Right atrium auricular region (tissue), 2 donors: Measurements from ENCODE around the gene ANKS1B. TPM values are rescaled to one million over a fixed set of nuclear protein-coding genes. Genes with fewer than 3 reads are reported as not detected.

ENCODE experiments used
- DNase-seq: peaks from one replicate; pipeline ENCODE4 v3.0.0-alpha.2; 2019; ENCODE audit warnings: low spot score
- H3K27ac ChIP-seq, 2 donors: fragments of 200-600 bp; sonication (generic); 1 replicate in 1 of 2; 2 replicates in 1 of 2; pipeline ENCODE4 v1.5.1; 2016 to 2019
- H3K27me3 ChIP-seq, 2 donors: fragments of 200-600 bp; sonication (generic); one replicate each; pipeline versions ENCODE4 v1.5.1 to v1.6.0; 2017 to 2019
- H3K36me3 ChIP-seq: fragments of 200-600 bp; sonication (generic); one replicate; pipeline ENCODE4 v1.5.1; 2016
- H3K4me1 ChIP-seq, 2 donors: fragments of 200-600 bp; sonication (generic); one replicate each; pipeline versions ENCODE4 v1.5.1 to v1.6.0; 2017 to 2019
- H3K4me3 ChIP-seq, 2 donors: fragments of 200-600 bp; sonication (generic); 1 replicate in 1 of 2; 2 replicates in 1 of 2; pipeline ENCODE4 v1.5.1; 2017 to 2019; ENCODE audit warnings: mild to moderate bottlenecking in 1 of 2, moderate library complexity in 1 of 2
- H3K9me3 ChIP-seq, 2 donors: fragments of 200-600 bp; sonication (generic); one replicate each; pipeline ENCODE4 v1.5.1; 2019
- total RNA-seq, 2 donors: library from RNA; depleted of rRNA; stranded (reverse); fragments of >200 nt; gene quantifications; one replicate each; pipeline ENCODE4 v1.1.0, GENCODE V29; 2016
- TF ChIP-seq, protein P1 (sequence below), 2 donors: fragments of 200-600 bp; sonication (generic); IDR thresholded peaks; one replicate each; pipeline ENCODE4 v1.5.1; 2019; ENCODE audit warnings: antibody characterized with exemption in 2 of 2

Gene ANKS1B
- total RNA-seq, 2 donors from 2014 or later = 2.4 to 3.1 TPM

DNA sequence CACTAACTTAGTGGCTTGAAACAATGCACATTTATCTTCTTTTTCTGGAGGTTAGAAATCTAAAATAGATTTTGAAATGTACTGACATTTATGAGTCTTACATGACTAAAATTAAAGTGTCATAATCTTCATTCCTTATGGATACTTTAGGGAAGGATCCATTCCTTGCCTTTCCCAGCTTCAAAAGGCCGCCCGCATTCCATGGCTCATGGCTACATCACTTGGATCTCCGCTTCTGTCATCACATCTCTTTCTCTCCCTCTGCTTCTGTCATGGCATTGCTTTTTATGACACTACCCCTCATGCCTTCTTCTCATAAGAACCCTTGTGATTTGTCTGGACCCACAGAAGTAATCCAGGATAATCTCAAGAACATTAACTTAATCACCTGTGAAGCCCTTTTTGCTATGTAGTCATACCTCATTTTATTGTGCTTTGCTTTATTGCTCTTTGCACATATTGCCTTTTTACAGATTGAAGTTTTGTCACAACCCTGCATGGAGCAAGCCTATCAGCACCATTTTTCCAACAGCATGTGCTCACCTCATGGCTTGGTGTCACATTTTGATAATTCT lies 270.7 kb downstream of the ANKS1B start:
- TF ChIP-seq, protein P1, sequence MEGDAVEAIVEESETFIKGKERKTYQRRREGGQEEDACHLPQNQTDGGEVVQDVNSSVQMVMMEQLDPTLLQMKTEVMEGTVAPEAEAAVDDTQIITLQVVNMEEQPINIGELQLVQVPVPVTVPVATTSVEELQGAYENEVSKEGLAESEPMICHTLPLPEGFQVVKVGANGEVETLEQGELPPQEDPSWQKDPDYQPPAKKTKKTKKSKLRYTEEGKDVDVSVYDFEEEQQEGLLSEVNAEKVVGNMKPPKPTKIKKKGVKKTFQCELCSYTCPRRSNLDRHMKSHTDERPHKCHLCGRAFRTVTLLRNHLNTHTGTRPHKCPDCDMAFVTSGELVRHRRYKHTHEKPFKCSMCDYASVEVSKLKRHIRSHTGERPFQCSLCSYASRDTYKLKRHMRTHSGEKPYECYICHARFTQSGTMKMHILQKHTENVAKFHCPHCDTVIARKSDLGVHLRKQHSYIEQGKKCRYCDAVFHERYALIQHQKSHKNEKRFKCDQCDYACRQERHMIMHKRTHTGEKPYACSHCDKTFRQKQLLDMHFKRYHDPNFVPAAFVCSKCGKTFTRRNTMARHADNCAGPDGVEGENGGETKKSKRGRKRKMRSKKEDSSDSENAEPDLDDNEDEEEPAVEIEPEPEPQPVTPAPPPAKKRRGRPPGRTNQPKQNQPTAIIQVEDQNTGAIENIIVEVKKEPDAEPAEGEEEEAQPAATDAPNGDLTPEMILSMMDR (IDR thresholded peaks at IDR 0.05) = no peak
- H3K9me3 ChIP-seq = peaks cover 0 to 15% of the 10 kb centered on the region in 2 donors
- no peaks in the 10 kb centered on the region for H3K4me1 ChIP-seq
- DNase-seq = no peak
- H3K27me3 ChIP-seq = no peaks in the 10 kb centered on the region
- no peak overlapping the region for H3K27ac ChIP-seq
- H3K36me3 ChIP-seq = no peaks in the 10 kb centered on the region
- H3K4me3 ChIP-seq = no peak overlapping the region

DNA sequence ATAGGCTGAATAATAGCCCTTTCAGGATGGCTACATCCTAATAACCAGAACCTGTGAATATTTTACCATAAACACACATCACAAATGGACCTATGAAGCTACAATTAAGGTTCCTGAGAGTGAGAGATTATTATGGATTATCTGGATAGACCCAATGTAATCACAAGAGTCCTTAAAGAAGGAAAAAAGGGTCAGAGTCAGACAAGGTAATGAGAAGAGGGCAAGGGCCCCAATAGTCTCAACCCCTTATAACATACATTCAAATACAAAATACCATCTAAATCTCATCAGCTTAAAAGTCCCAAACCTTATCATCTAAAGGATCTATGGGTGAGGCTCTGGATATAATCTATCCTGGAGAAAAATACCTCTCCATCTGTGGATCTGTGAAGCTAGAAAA lies 272.5 kb downstream of the ANKS1B start:
- Histone ChIP-seq H3K36me3 (no peaks in the 10 kb centered on the region), H3K4me1 (no peaks in the 10 kb centered on the region), H3K9me3 (peaks cover 0 to 15% of the 10 kb centered on the region in 2 donors), H3K4me3 (no peak overlapping the region), H3K27me3 (no peaks in the 10 kb centered on the region), H3K27ac (no peak overlapping the region)
- TF ChIP-seq, protein P1 (IDR thresholded peaks at IDR 0.05) = no peak
- no peak for DNase-seq

DNA sequence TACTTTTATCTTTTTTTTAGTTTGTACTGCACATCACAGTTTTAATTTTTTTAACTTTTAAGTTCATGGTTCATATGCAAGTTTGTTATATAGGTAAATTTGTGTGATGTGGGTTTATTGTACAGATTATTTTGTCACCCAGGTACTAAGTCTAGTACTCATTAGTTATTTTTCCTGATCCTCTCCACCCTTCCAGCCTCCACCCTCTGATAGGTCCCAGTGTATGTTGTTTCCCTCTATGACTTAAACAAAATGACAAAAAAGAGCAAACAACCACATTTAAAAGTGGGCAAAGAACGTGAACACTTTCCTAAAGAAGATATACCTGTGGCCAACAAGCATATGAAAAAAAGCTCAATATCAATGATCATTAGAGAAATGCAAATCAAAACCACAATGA lies 273.5 kb downstream of the ANKS1B start:
- no peaks in the 10 kb centered on the region for H3K36me3 ChIP-seq
- TF ChIP-seq, protein P1 (IDR thresholded peaks at IDR 0.05) = no peak
- peaks cover 0 to 15% of the 10 kb centered on the region in 2 donors for H3K9me3 ChIP-seq
- no peak overlapping the region for H3K4me3 ChIP-seq
- H3K27me3 ChIP-seq = no peaks in the 10 kb centered on the region
- no peak for DNase-seq
- H3K27ac ChIP-seq = no peak overlapping the region
- H3K4me1 ChIP-seq = no peaks in the 10 kb centered on the region

DNA sequence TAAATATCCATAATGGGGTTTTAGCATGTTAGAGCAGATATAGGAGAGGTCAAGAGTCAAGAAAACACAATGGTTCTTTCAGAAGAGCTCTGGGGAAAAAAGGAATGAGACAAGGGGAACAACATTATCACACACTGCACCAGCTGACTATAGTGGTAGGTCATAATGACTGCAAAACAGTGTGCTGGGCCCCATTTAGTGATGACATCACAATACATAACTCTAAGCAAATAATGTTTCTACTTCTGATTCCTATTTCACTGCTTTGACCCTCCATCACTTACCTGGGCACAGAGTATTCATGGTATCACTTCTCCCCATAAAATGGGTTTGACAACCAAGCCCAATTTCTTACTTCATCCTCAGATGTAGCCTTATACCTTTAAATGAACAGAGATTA lies 275.1 kb downstream of the ANKS1B start:
- TF ChIP-seq, protein P1 (IDR thresholded peaks at IDR 0.05) = no peak
- Histone ChIP-seq H3K27me3 (no peaks in the 10 kb centered on the region), H3K4me3 (no peak overlapping the region), H3K4me1 (no peaks in the 10 kb centered on the region), H3K36me3 (no peaks in the 10 kb centered on the region), H3K27ac (no peak overlapping the region), H3K9me3 (peaks cover 0 to 15% of the 10 kb centered on the region in 2 donors)
- no peak for DNase-seq

DNA sequence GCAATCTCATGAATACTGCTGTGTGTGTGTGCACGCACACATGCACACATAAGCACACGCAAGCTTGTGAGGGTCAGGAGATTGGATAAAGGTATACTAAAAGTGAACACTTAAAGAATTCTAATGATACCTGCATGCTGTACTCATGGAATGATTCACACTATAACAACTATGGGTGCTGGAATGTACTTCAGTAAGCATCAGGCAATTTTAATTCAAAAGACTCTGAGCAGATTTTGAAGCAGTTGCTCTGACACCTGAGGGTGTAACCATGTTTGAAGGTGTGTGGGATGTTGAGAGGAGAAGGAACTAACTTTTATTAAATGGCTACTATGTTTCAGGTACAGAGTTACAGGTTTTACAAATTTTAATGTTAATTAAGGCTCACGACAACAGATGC lies 275.6 kb downstream of the ANKS1B start:
- TF ChIP-seq, protein P1 (IDR thresholded peaks at IDR 0.05) = no peak
- H3K9me3 ChIP-seq = peaks cover 0 to 11% of the 10 kb centered on the region in 2 donors
- H3K36me3 ChIP-seq = no peaks in the 10 kb centered on the region
- no peaks in the 10 kb centered on the region for H3K27me3 ChIP-seq
- no peak overlapping the region for H3K4me3 ChIP-seq
- no peaks in the 10 kb centered on the region for H3K4me1 ChIP-seq
- DNase-seq = no peak
- no peak overlapping the region for H3K27ac ChIP-seq

DNA sequence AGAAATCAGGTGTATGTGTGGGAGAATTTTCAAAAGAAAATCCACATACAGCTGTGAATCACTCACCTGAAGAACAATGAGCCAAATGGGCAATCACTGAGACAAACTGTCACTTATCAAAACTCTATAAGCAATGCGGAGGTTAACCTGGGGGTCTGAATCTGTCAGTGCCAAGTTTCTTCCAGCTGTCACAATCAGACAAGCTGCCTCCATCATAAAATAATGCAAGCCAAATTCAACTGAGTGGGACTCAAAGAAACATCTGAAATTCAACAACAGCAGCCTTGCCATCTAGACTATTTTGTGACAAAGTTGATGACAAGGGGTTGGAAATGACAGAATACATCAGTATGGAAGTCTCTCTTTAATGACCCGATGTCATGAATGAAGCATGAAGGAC lies 276.9 kb downstream of the ANKS1B start:
- peaks cover 0 to 9% of the 10 kb centered on the region in 2 donors for H3K9me3 ChIP-seq
- no peaks in the 10 kb centered on the region for H3K4me1 ChIP-seq
- no peak overlapping the region for H3K27ac ChIP-seq
- DNase-seq = no peak
- no peaks in the 10 kb centered on the region for H3K27me3 ChIP-seq
- no peaks in the 10 kb centered on the region for H3K36me3 ChIP-seq
- TF ChIP-seq, protein P1 (IDR thresholded peaks at IDR 0.05) = no peak
- no peak overlapping the region for H3K4me3 ChIP-seq
